Left ventricle myocardium inferior (tissue), 1 donor: ENCODE data around the gene PHETA1. TPM values are rescaled to one million over a fixed set of nuclear protein-coding genes. Genes with fewer than 3 reads are reported as not detected.

Experiments used
- DNase-seq: peaks from one replicate; pipeline ENCODE4 v3.0.0-alpha.2; 2020
- H3K27ac ChIP-seq: fragments of 200-600 bp; replicated peaks from 2 replicates; pipeline ENCODE4 v1.8.0; 2021
- H3K27me3 ChIP-seq: fragments of 200-600 bp; 2 replicates; pipeline ENCODE4 v1.8.0; 2021; ENCODE audit warnings: low read depth
- H3K36me3 ChIP-seq: fragments of 200-600 bp; 2 replicates; pipeline ENCODE4 v1.8.0; 2021
- H3K4me1 ChIP-seq: fragments of 200-600 bp; 2 replicates; pipeline ENCODE4 v1.8.0; 2021
- H3K4me3 ChIP-seq: fragments of 200-600 bp; 2 replicates; pipeline ENCODE4 v1.8.0; 2021; ENCODE audit warnings: mild to moderate bottlenecking, moderate library complexity
- H3K9me3 ChIP-seq: fragments of 200-600 bp; replicated peaks from 2 replicates; pipeline ENCODE4 v1.8.0; 2021
- intact Hi-C: fragments of 100-400 bp; cut with micrococcal nuclease; formaldehyde crosslinking; loops from one replicate; pipeline ENCODE4 v1.11.0; 2022
- total RNA-seq: library from RNA; stranded (reverse); fragmentation: NEBNext Ultra II Directional; extraction: Animal tissue kit (Norgen Biotek cat#: 25700); gene quantifications from one replicate; pipeline ENCODE4 v1.2.1, GENCODE V29; 2021
- TF ChIP-seq, protein P1 (sequence below): fragments of 200-600 bp; IDR thresholded peaks from 2 replicates; pipeline ENCODE4 v1.8.0; 2021; ENCODE audit warnings: antibody characterized with exemption, mild to moderate bottlenecking, borderline replicate concordance
- donor health status: DM: no; HTN: yes; CAD: no; lungs with severe emphysema.

The PHETA1 gene
- total RNA-seq, 1 donor from 2014 or later: 29.8 TPM

DNA sequence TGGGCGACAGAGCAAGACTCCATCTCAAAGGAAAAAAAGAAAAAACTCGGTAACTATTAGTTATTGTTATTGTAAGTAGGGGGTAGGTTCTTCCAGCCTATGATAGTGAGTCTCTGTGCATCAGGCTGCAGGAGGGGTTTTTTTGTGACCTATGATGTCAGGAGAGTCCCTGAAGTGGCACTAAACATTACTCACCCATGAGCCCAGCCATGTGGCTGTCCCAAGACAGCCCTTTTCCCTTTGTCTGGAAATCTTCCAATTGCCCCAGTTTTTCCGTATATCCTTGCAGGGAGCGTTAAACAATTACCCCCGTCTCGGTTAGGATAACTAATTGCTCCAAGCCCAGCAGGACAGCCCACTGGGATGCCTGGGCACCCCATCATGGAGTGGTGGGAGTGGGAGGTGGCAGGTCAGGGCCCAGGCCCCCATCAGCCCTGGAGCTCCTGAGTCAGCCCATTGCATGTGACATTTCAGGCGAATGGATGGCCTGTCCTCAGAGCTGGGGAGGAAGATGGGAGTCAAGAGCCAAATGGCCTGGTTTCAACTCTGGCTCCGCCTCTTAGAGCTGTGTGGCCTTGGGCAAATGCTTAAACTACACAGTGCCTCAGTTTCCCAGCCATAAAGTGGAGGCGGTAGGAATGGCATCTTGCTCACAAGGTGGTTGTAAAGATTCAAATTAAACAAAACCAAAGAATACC lies 16.4 kb downstream of the PHETA1 start:
- H3K27me3 ChIP-seq: no peaks in the 10 kb centered on the region
- DNase-seq: no peak
- TF ChIP-seq, protein P1, sequence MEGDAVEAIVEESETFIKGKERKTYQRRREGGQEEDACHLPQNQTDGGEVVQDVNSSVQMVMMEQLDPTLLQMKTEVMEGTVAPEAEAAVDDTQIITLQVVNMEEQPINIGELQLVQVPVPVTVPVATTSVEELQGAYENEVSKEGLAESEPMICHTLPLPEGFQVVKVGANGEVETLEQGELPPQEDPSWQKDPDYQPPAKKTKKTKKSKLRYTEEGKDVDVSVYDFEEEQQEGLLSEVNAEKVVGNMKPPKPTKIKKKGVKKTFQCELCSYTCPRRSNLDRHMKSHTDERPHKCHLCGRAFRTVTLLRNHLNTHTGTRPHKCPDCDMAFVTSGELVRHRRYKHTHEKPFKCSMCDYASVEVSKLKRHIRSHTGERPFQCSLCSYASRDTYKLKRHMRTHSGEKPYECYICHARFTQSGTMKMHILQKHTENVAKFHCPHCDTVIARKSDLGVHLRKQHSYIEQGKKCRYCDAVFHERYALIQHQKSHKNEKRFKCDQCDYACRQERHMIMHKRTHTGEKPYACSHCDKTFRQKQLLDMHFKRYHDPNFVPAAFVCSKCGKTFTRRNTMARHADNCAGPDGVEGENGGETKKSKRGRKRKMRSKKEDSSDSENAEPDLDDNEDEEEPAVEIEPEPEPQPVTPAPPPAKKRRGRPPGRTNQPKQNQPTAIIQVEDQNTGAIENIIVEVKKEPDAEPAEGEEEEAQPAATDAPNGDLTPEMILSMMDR: no peak
- H3K4me1 ChIP-seq: no peaks in the 10 kb centered on the region
- no peaks in the 10 kb centered on the region for H3K36me3 ChIP-seq
- no peak overlapping the region for H3K4me3 ChIP-seq
- intact Hi-C loops: no loop called here
- no peak overlapping the region for H3K27ac ChIP-seq
- peaks cover 25% of the 10 kb centered on the region for H3K9me3 ChIP-seq

DNA sequence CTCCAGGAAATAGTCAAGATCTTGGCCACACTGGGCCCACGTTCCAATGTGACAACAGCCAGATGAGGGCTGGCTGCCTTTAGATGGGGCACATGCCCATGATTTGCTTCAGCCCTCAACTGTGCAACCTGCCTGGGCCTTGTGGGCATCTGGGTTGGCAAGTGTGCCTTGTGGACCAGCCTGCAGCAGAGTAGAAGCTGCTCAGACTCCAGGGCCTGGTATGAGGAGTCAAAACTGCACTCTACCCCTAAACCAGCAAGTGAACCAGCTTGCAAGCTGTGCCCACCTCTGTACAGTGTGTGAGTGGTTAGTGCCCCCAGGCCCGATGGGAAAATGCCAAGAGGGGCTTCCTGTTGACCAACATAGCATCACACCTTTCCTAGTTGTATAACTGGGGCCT lies 17.9 kb downstream of the PHETA1 start:
- Histone ChIP-seq H3K27ac (no peak overlapping the region), H3K4me3 (no peak overlapping the region), H3K4me1 (no peaks in the 10 kb centered on the region), H3K9me3 (peaks cover 31% of the 10 kb centered on the region), H3K36me3 (no peaks in the 10 kb centered on the region), H3K27me3 (no peaks in the 10 kb centered on the region)
- intact Hi-C loops: no loop called here
- DNase-seq: no peak
- TF ChIP-seq, protein P1: no peak

DNA sequence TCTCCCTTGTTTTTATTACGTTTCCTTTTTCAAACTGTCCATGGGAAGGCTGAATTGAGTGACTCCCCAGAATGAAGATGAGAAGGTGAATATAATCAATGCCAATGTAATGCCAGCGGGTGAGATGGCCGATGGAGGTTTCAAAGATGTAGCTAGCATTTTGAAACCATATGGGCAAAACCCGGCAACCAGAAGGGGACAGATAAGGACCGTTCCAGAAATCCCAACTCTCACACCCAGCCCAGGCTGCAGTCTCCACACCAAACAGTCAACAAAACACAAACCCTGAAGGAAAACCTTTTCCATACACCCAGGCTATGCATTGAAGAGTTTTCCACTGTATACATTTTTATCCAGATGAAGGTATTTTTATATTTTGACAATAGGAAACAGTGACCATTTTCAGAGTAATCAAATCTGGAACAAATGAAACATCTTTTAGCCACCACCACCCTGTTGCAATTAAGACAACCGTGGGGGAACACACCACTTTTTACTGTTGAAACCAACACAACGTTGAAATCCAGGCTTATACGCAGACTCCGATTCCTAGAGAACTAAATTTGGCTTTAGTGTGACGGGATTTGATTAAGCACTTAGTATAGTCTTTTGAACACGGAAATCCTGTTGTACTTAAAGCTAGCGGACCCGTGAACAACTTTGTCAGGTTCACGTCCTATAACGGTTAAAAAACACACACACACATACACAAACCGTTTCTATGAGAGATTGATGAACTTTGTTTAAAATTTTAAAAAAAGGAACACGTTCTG lies 19.0 kb downstream of the PHETA1 start:
- Histone ChIP-seq H3K4me3 (no peak overlapping the region), H3K9me3 (peaks cover 31% of the 10 kb centered on the region), H3K27ac (no peak overlapping the region), H3K36me3 (no peaks in the 10 kb centered on the region), H3K27me3 (no peaks in the 10 kb centered on the region), H3K4me1 (no peaks in the 10 kb centered on the region)
- TF ChIP-seq, protein P1: no peak
- intact Hi-C loops: no loop called here
- DNase-seq: no peak

DNA sequence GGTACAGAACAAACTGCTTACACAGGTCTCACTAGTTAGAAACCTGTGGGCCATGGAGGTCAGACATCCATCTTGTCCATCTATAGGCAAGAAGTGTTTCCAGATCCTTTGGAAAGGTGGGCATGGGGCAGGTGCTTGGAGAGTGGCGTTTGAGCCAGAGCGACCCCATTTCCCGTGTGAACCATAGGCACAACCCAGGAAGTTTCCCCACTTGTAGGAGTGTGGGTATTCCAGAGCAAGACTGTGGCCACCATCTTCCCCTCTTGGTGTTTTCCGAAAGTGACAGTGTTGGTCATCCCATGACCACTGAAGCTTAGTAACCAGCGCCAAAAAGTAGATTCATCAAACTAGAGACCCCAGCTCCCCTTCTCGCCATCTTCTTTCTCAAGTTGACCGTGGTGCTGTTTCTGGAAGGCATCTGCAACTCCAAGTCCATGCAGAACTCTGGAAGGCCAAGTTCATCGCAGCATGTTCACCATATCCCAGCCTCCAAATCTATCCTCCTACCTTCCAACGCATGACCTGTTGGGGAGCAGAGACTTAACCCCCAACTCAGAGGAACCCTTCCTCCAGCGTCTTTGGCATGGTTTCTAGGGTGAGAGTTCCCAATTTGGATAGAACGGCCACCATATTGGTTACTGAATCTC lies 19.7 kb downstream of the PHETA1 start:
- Histone ChIP-seq H3K4me3 (no peak overlapping the region), H3K27me3 (no peaks in the 10 kb centered on the region), H3K4me1 (no peaks in the 10 kb centered on the region), H3K9me3 (peaks cover 27% of the 10 kb centered on the region), H3K27ac (no peak overlapping the region), H3K36me3 (no peaks in the 10 kb centered on the region)
- intact Hi-C loops: no loop called here
- TF ChIP-seq, protein P1: no peak
- DNase-seq: no peak

DNA sequence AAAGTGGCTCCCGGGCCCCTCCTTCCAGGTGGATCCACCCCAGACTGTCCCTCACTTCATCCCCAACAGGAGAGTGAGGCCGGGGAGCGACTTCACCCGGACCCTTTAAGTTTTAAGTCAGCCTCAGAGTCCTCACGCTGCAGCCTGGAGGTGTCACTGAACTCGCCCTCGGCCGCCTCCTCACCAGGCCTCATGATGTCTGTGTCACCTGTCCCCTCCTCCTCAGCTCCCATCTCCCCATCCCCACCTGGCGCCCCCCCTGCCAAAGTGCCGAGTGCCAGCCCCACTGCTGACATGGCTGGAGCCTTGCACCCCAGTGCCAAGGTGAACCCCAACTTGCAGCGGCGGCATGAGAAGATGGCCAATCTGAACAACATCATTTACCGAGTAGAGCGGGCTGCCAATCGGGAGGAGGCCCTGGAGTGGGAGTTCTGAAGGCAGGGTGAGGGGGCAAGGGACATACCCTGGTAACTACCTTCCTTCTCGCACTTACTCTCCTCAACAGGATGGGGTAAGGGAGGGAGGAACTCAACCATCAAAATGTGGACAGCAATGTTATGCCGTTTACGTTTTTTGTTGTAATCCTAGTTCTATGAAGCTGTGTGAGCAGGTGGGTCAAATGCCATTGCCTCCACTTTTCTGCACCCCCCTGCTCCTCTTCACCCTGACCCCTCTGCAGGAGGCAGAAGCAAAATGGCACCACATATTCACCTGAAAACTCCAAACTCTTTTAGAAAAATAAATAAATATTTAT lies 20.8 kb downstream of the PHETA1 start:
- peaks cover 27% of the 10 kb centered on the region for H3K9me3 ChIP-seq
- TF ChIP-seq, protein P1: no peak

More for the DNA sequence above, 20.8 kb downstream of the PHETA1 start:
- intact Hi-C loops: no loop called here
- H3K27ac ChIP-seq: no peak overlapping the region
- no peak for DNase-seq
- no peaks in the 10 kb centered on the region for H3K4me1 ChIP-seq
- no peaks in the 10 kb centered on the region for H3K36me3 ChIP-seq
- H3K27me3 ChIP-seq: no peaks in the 10 kb centered on the region
- no peak overlapping the region for H3K4me3 ChIP-seq
